Osteocyte (in vitro differentiated cells): Measurements from ENCODE around the gene AATK. TPM values are rescaled to one million over a fixed set of nuclear protein-coding genes. Genes with fewer than 3 reads are reported as not detected.
A peak's percentile ranks its signal among the peaks of the same experiment; 100 is the strongest.

Experiments used
- DNase-seq: peaks from one replicate; pipeline ENCODE4 v3.0.0; 2021; ENCODE audit warnings: mixed read lengths; ENCODE audit not compliant: unreplicated experiment; ENCODE audit errors: extremely low spot score
- H3K27ac Mint-ChIP-seq: one replicate; pipeline ENCODE4 v1.8.0; 2021; ENCODE audit warnings: mild to moderate bottlenecking, mixed read lengths; ENCODE audit not compliant: unreplicated experiment
- H3K27me3 Mint-ChIP-seq: one replicate; pipeline ENCODE4 v1.8.0; 2021; ENCODE audit warnings: mixed read lengths; ENCODE audit not compliant: unreplicated experiment
- H3K36me3 Mint-ChIP-seq: one replicate; pipeline ENCODE4 v1.8.0; 2021; ENCODE audit warnings: mixed read lengths; ENCODE audit not compliant: unreplicated experiment
- H3K4me1 Mint-ChIP-seq: one replicate; pipeline ENCODE4 v1.8.0; 2021; ENCODE audit warnings: mixed read lengths; ENCODE audit not compliant: unreplicated experiment
- H3K4me3 Mint-ChIP-seq: one replicate; pipeline ENCODE4 v1.8.0; 2021; ENCODE audit warnings: mild to moderate bottlenecking, moderate library complexity, mixed read lengths; ENCODE audit not compliant: unreplicated experiment
- H3K9me3 Mint-ChIP-seq: one replicate; pipeline ENCODE4 v1.8.0; 2021; ENCODE audit warnings: mixed read lengths; ENCODE audit not compliant: unreplicated experiment
- CTCF ChIP-seq: fragments of 200-600 bp; sonication (generic); IDR thresholded peaks from 2 replicates; pipeline ENCODE4 v1.5.0; 2021; ENCODE audit warnings: antibody characterized with exemption, mild to moderate bottlenecking, moderate library complexity
- long read RNA-seq: library from polyadenylated mRNA; unstranded; transcript quantifications from one replicate; pipeline ENCODE4 v2.0.0, GENCODE V29; 2021
- total RNA-seq: library from RNA; stranded (reverse); gene quantifications from 2 replicates; pipeline ENCODE4 v1.2.1, GENCODE V29; 2021

AATK gene
- 0.37 TPM in 1 of 2 replicates, not detected in the other for total RNA-seq
- long read RNA-seq = 0 reads

- H3K27ac Mint-ChIP-seq = no peak within 1 kb of the TSS
- DNase-seq = no peak
- no peaks in the 10 kb centered on the region for H3K9me3 Mint-ChIP-seq
- H3K4me1 Mint-ChIP-seq = peaks cover 2% of the 10 kb centered on the region
- no peak for TF ChIP-seq CTCF
- H3K4me3 Mint-ChIP-seq = peak within 1 kb of the TSS; percentile 32
- H3K36me3 Mint-ChIP-seq = no peaks in the 10 kb centered on the region
- peaks cover 5% of the 10 kb centered on the region for H3K27me3 Mint-ChIP-seq
Observed at GRCh38 chr17:81166033-81166492, at the start of gene AATK. Gene AATK, minus strand, starts transcription at chr17:81166221. Its CDS starts 229 bp downstream, at chr17:81165992.

GRCh38 chr17:81213978-81214377, 48.0 kb upstream of the AATK start:
- DNase-seq = no peak
- TF ChIP-seq CTCF = no peak
- H3K27ac Mint-ChIP-seq = no peak overlapping the region
- H3K27me3 Mint-ChIP-seq = no peaks in the 10 kb centered on the region
- H3K36me3 Mint-ChIP-seq = peaks cover under 1% of the 10 kb centered on the region
- peaks cover 3% of the 10 kb centered on the region for H3K4me1 Mint-ChIP-seq
- no peak overlapping the region for H3K4me3 Mint-ChIP-seq
- H3K9me3 Mint-ChIP-seq = no peaks in the 10 kb centered on the region

GRCh38 chr17:81212365-81212764, 46.3 kb upstream of the AATK start:
- Mint-ChIP-seq H3K9me3 (no peaks in the 10 kb centered on the region), H3K27me3 (no peaks in the 10 kb centered on the region), H3K36me3 (no peaks in the 10 kb centered on the region), H3K27ac (no peak overlapping the region), H3K4me3 (no peak overlapping the region), H3K4me1 (peaks cover 3% of the 10 kb centered on the region)
- DNase-seq = no peak
- TF ChIP-seq CTCF = no peak

- Mint-ChIP-seq H3K27ac (no peak overlapping the region), H3K4me1 (peaks cover 3% of the 10 kb centered on the region), H3K4me3 (no peak overlapping the region), H3K9me3 (no peaks in the 10 kb centered on the region), H3K27me3 (no peaks in the 10 kb centered on the region), H3K36me3 (no peaks in the 10 kb centered on the region)
- no peak for DNase-seq
- no peak for TF ChIP-seq CTCF
Observed at GRCh38 chr17:81210868-81211267, 44.8 kb upstream of the AATK start.

GRCh38 chr17:81210466-81210865, 44.4 kb upstream of the AATK start:
- H3K4me1 Mint-ChIP-seq = peaks cover 3% of the 10 kb centered on the region
- no peaks in the 10 kb centered on the region for H3K36me3 Mint-ChIP-seq
- DNase-seq = no peak
- no peak overlapping the region for H3K27ac Mint-ChIP-seq
- H3K4me3 Mint-ChIP-seq = no peak overlapping the region
- H3K27me3 Mint-ChIP-seq = no peaks in the 10 kb centered on the region
- no peak for TF ChIP-seq CTCF
- H3K9me3 Mint-ChIP-seq = no peaks in the 10 kb centered on the region
